ENCODE measurements around the gene PSG5. TPM values are rescaled to one million over a fixed set of nuclear protein-coding genes. Genes with fewer than 3 reads are reported as not detected.
"Not testable (repeated sequence)": the region's sequence is repeated elsewhere in the genome, so short reads cannot be mapped to it uniquely, and the experiment has no call there.

The PSG5 gene
- total RNA-seq, 1 experiment from 2014 or later: not detected

- H2BK120ac ChIP-seq (ENCODE audit: low read depth, low read length, poor library complexity, severe bottlenecking): no peak overlapping the region
- H3K9me3 ChIP-seq (ENCODE audit: control insufficient read depth, low read depth, low read length): peaks cover 61% of the 10 kb centered on the region
- no peak for TF ChIP-seq CTCF (conservative IDR thresholded peaks at IDR 0.05)
- H3K4me1 Mint-ChIP-seq: no peaks in the 10 kb centered on the region
- H3K9me3 Mint-ChIP-seq: peaks cover 87% of the 10 kb centered on the region in 2 experiments
- no peak overlapping the region for H3K4me3 Mint-ChIP-seq
- H3K27ac ChIP-seq (ENCODE audit: insufficient read length, low read depth, low read length): no peak overlapping the region
- no peaks in the 10 kb centered on the region; the same call in 1 of the 2 replicates for H3K27me3 Mint-ChIP-seq (ENCODE audit: low read depth)
- no peak overlapping the region for H3K23ac ChIP-seq (ENCODE audit: insufficient read length, low read depth, low read length)
- H4K20me1 ChIP-seq (ENCODE audit: control insufficient read depth, insufficient read depth, insufficient read length): no peaks in the 10 kb centered on the region
- H3K27ac Mint-ChIP-seq: no peak overlapping the region
- no CpG with 5 or more reads among the region's 6 CpGs for WGBS (ENCODE audit: extremely low coverage, insufficient read length, low lambda C conversion rate)
- no peak overlapping the region for H2AK5ac ChIP-seq (ENCODE audit: insufficient read length, low read length)
- H3K56ac ChIP-seq (ENCODE audit: insufficient read length, low read depth, low read length): no peak overlapping the region
- H3K4me1 ChIP-seq (ENCODE audit: insufficient read depth, low read length): no peaks in the 10 kb centered on the region
- H3K18ac ChIP-seq (ENCODE audit: insufficient read length, low read depth, low read length): no peak overlapping the region
- H2BK15ac ChIP-seq (ENCODE audit: low read depth, low read length): no peak overlapping the region
- H3K79me2 ChIP-seq (ENCODE audit: insufficient read depth, low read length): no peaks in the 10 kb centered on the region
- no peak overlapping the region for H4K8ac ChIP-seq (replicated peaks; ENCODE audit: insufficient read length, low read depth, low read length)
- H3K4ac ChIP-seq (ENCODE audit: low read depth, low read length): no peak overlapping the region
- H3K27me3 ChIP-seq (ENCODE audit: insufficient read depth, low read length): no peaks in the 10 kb centered on the region
- no peak for DNase-seq
- H3K4me2 ChIP-seq (ENCODE audit: insufficient read depth, insufficient read length, low read length): no peak overlapping the region
- H3K36me3 Mint-ChIP-seq (ENCODE audit: insufficient read depth in 1 of 3, low read depth in 3 of 3): peaks cover 0 to 29% (median 3%) of the 10 kb centered on the region in 3 experiments; a peak in 4 of 7 replicates
- H3K9ac ChIP-seq (ENCODE audit: extremely low read depth, insufficient read length, low read length): no peak overlapping the region
- no peak overlapping the region for H3T11ph ChIP-seq (ENCODE audit: low read length)
- no peak overlapping the region for H2BK12ac ChIP-seq (ENCODE audit: insufficient read length, low read depth, low read length)
- no peak overlapping the region for H2BK5ac ChIP-seq (ENCODE audit: insufficient read length, low read length)
- H3K79me1 ChIP-seq (ENCODE audit: insufficient read depth, low read depth, low read length, poor library complexity, severe bottlenecking): no peaks in the 10 kb centered on the region
- H3K23me2 ChIP-seq (ENCODE audit: insufficient read length, low read depth, low read length, poor library complexity, severe bottlenecking): no peaks in the 10 kb centered on the region
- H2BK20ac ChIP-seq (ENCODE audit: low read depth, low read length, poor library complexity, severe bottlenecking): no peak overlapping the region
- no peak overlapping the region for H2AFZ ChIP-seq (ENCODE audit: low read length)
- no peak overlapping the region for H4K5ac ChIP-seq (ENCODE audit: insufficient read length, low read depth, low read length)
- H3K14ac ChIP-seq (ENCODE audit: insufficient read depth, low read length): no peak overlapping the region
- no peak overlapping the region for H4K91ac ChIP-seq (ENCODE audit: insufficient read length, low read depth, low read length)
Measured at GRCh38 chr19:43132696-43133095, 53.6 kb downstream of the PSG5 start.

GRCh38 chr19:43131281-43131842 is 55.0 kb downstream of the PSG5 start:
- not testable (repeated sequence) for H2BK12ac ChIP-seq (ENCODE audit: insufficient read length, low read depth, low read length); H3K4me3 Mint-ChIP-seq; H3K23me2 ChIP-seq (ENCODE audit: insufficient read length, low read depth, low read length, poor library complexity, severe bottlenecking); H3K4ac ChIP-seq (ENCODE audit: low read depth, low read length); H3K18ac ChIP-seq (ENCODE audit: insufficient read length, low read depth, low read length); H2AFZ ChIP-seq (ENCODE audit: low read length); H2BK15ac ChIP-seq (ENCODE audit: low read depth, low read length); H2AK5ac ChIP-seq (ENCODE audit: insufficient read length, low read length); H3K79me1 ChIP-seq (ENCODE audit: insufficient read depth, low read depth, low read length, poor library complexity, severe bottlenecking); H3K14ac ChIP-seq (ENCODE audit: insufficient read depth, low read length); H3K9ac ChIP-seq (ENCODE audit: extremely low read depth, insufficient read length, low read length); H3K4me2 ChIP-seq (ENCODE audit: insufficient read depth, insufficient read length, low read length); H3K56ac ChIP-seq (ENCODE audit: insufficient read length, low read depth, low read length); H3K27ac ChIP-seq (ENCODE audit: insufficient read length, low read depth, low read length); H3K4me1 ChIP-seq (ENCODE audit: insufficient read depth, low read length); H3K27me3 Mint-ChIP-seq (ENCODE audit: low read depth); H4K91ac ChIP-seq (ENCODE audit: insufficient read length, low read depth, low read length); H3T11ph ChIP-seq (ENCODE audit: low read length); H2BK120ac ChIP-seq (ENCODE audit: low read depth, low read length, poor library complexity, severe bottlenecking); H4K20me1 ChIP-seq (ENCODE audit: control insufficient read depth, insufficient read depth, insufficient read length); H3K23ac ChIP-seq (ENCODE audit: insufficient read length, low read depth, low read length); H3K27ac Mint-ChIP-seq; DNase-seq; H2BK5ac ChIP-seq (ENCODE audit: insufficient read length, low read length); H4K8ac ChIP-seq (replicated peaks; ENCODE audit: insufficient read length, low read depth, low read length); H3K79me2 ChIP-seq (ENCODE audit: insufficient read depth, low read length); H2BK20ac ChIP-seq (ENCODE audit: low read depth, low read length, poor library complexity, severe bottlenecking); H3K4me1 Mint-ChIP-seq; H4K5ac ChIP-seq (ENCODE audit: insufficient read length, low read depth, low read length); H3K27me3 ChIP-seq (ENCODE audit: insufficient read depth, low read length)
- Mint-ChIP-seq H3K36me3 (ENCODE audit: insufficient read depth in 1 of 3, low read depth in 3 of 3) (peaks cover 0 to 32% (median 3%) of the 10 kb centered on the region in 3 experiments; a peak in 4 of 7 replicates), H3K9me3 (peaks cover 86 to 87% of the 10 kb centered on the region in 2 experiments)
- peaks cover 70% of the 10 kb centered on the region for H3K9me3 ChIP-seq (ENCODE audit: control insufficient read depth, low read depth, low read length)
- WGBS (ENCODE audit: extremely low coverage, insufficient read length, low lambda C conversion rate): no CpG with 5 or more reads among the region's 8 CpGs

Data from H9 (cell line).